Erythroblast (primary cell): ENCODE measurements around the gene IFT122.

Experiments used
- GATA1 ChIP-seq: IDR thresholded peaks from 2 replicates; pipeline ENCODE4 v1.6.1; 2011; ENCODE audit warnings: low read depth, mild to moderate bottlenecking, control low read depth, low read length, moderate library complexity
- POLR2A ChIP-seq: IDR thresholded peaks from 2 replicates; pipeline ENCODE4 v1.6.1; 2011; ENCODE audit warnings: mild to moderate bottlenecking, low read length

- no peak for TF ChIP-seq POLR2A
- no peak for TF ChIP-seq GATA1
Measured at GRCh38 chr3:129567939-129568338, 127.9 kb downstream of the IFT122 start.
